Measurements from ENCODE around the gene EHD1. TPM values are rescaled to one million over a fixed set of nuclear protein-coding genes. Genes with fewer than 3 reads are reported as not detected.

Gene EHD1
- total and polyA plus RNA-seq, 2 of the 8 experiments (the other 6 are each of a cell fraction or from before 2014, with no cell fraction given) = 31.5 to 42.9 TPM

DNA sequence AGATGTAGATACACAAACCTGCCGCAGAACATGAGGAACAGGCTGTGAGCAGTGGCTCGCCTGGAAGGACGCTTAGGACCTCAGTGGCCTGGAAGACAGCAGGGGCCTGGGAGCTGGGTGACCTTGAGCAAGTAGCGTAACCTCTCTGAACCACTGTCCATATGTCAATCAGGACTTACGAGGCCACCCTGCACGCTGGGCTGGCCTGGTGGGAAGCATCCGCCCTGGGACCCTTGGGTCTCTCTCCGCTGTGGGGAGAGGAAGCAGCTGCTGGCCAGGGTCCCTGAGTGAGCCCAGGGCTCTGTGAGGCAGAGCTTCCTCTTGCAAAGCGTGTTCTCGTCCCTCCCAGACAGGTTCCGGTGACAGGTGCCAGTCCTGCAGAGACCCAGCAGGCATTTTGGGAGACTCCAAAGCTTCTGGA, 14.0 kb upstream of the EHD1 start (continued):
- TF ChIP-seq CHD7 (IDR thresholded peaks at IDR 0.05; ENCODE audit: insufficient replicate concordance, low read length) (no peak), RXRA (IDR thresholded peaks at IDR 0.05; ENCODE audit: insufficient read depth, low read depth, low read length) (no peak), RAD21 (IDR thresholded peaks at IDR 0.05 in 1 of 2, conservative IDR thresholded peaks at IDR 0.05 in 1 of 2; ENCODE audit: low read depth in 2 of 2, low read length in 2 of 2) (no peak), HDAC2 (IDR thresholded peaks at IDR 0.05; ENCODE audit: borderline replicate concordance in 1 of 2, low read depth in 2 of 2, low read length in 2 of 2) (no peak), YY1 (IDR thresholded peaks at IDR 0.05; ENCODE audit: low read depth, low read length) (no peak), TAF1 (IDR thresholded peaks at IDR 0.05; ENCODE audit: low read depth, low read length) (no peak), BRCA1 (IDR thresholded peaks at IDR 0.05; ENCODE audit: low read depth, low read length) (no peak), SIN3A (conservative IDR thresholded peaks at IDR 0.05 in 1 of 2, IDR thresholded peaks at IDR 0.05 in 1 of 2; ENCODE audit: low read depth in 1 of 2, low read length in 2 of 2) (no peak), SRF (IDR thresholded peaks at IDR 0.05; ENCODE audit: low read depth, low read length) (no peak)
